Measurements from ENCODE around the gene TOB1. TPM values are rescaled to one million over a fixed set of nuclear protein-coding genes. Genes with fewer than 3 reads are reported as not detected.

The TOB1 gene
- total RNA-seq, 1 donor from 2014 or later, result 15.5 TPM

- H3K27me3 Mint-ChIP-seq (ENCODE audit: unreplicated experiment), result no peaks in the 10 kb centered on the region
- no peak for DNase-seq (ENCODE audit: low spot score)
- TF ChIP-seq, protein P1, sequence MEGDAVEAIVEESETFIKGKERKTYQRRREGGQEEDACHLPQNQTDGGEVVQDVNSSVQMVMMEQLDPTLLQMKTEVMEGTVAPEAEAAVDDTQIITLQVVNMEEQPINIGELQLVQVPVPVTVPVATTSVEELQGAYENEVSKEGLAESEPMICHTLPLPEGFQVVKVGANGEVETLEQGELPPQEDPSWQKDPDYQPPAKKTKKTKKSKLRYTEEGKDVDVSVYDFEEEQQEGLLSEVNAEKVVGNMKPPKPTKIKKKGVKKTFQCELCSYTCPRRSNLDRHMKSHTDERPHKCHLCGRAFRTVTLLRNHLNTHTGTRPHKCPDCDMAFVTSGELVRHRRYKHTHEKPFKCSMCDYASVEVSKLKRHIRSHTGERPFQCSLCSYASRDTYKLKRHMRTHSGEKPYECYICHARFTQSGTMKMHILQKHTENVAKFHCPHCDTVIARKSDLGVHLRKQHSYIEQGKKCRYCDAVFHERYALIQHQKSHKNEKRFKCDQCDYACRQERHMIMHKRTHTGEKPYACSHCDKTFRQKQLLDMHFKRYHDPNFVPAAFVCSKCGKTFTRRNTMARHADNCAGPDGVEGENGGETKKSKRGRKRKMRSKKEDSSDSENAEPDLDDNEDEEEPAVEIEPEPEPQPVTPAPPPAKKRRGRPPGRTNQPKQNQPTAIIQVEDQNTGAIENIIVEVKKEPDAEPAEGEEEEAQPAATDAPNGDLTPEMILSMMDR (IDR thresholded peaks at IDR 0.05; ENCODE audit: unreplicated experiment), result no peak
- H3K4me3 Mint-ChIP-seq (ENCODE audit: unreplicated experiment), result no peak overlapping the region
- no peaks in the 10 kb centered on the region for H3K9me3 Mint-ChIP-seq (ENCODE audit: unreplicated experiment)
- no peaks in the 10 kb centered on the region for H3K36me3 Mint-ChIP-seq (ENCODE audit: low read depth, unreplicated experiment)
- H3K27ac Mint-ChIP-seq (ENCODE audit: unreplicated experiment), result no peak overlapping the region
- peaks cover 6% of the 10 kb centered on the region for H3K4me1 Mint-ChIP-seq (ENCODE audit: unreplicated experiment)
These were observed 35.2 kb downstream of the TOB1 start for GRCh38 chr17:50830994-50831393.

GRCh38 chr17:50830352-50830751 lies 35.8 kb downstream of the TOB1 start:
- Mint-ChIP-seq H3K4me3 (ENCODE audit: unreplicated experiment) (no peak overlapping the region), H3K4me1 (ENCODE audit: unreplicated experiment) (peaks cover 6% of the 10 kb centered on the region), H3K27me3 (ENCODE audit: unreplicated experiment) (no peaks in the 10 kb centered on the region), H3K27ac (ENCODE audit: unreplicated experiment) (no peak overlapping the region), H3K36me3 (ENCODE audit: low read depth, unreplicated experiment) (no peaks in the 10 kb centered on the region), H3K9me3 (ENCODE audit: unreplicated experiment) (no peaks in the 10 kb centered on the region)
- no peak for DNase-seq (ENCODE audit: low spot score)
- TF ChIP-seq, protein P1 (IDR thresholded peaks at IDR 0.05; ENCODE audit: unreplicated experiment), result no peak

DNA sequence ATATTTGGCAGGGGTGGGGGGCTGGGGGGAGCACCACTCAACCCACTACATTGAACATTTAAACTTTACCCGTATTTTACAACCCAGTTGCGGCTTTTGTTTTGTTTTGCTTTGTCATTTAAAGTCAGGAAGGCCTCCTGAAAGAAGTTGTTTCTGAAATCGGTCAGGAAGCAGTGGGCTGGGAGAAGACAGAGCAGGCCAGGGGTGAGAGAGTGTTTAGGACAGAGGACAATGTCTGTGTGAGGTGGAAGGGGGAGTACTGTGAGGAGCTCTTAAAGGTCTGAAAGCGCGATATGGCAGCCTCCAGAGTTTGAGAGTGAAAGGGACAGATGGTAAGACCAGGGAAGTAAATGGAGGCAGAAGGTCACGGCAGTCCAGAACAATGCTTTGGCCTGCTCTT lies 36.8 kb downstream of the TOB1 start:
- no peaks in the 10 kb centered on the region for H3K9me3 Mint-ChIP-seq (ENCODE audit: unreplicated experiment)

GRCh38 chr17:50828508-50829170 lies 37.5 kb downstream of the TOB1 start:
- no peaks in the 10 kb centered on the region for H3K9me3 Mint-ChIP-seq (ENCODE audit: unreplicated experiment)
- no peaks in the 10 kb centered on the region for H3K36me3 Mint-ChIP-seq (ENCODE audit: low read depth, unreplicated experiment)

More for the DNA sequence above, 36.8 kb downstream of the TOB1 start:
- DNase-seq (ENCODE audit: low spot score), result no peak
- H3K4me1 Mint-ChIP-seq (ENCODE audit: unreplicated experiment), result peaks cover 6% of the 10 kb centered on the region
- no peaks in the 10 kb centered on the region for H3K36me3 Mint-ChIP-seq (ENCODE audit: low read depth, unreplicated experiment)
- TF ChIP-seq, protein P1 (IDR thresholded peaks at IDR 0.05; ENCODE audit: unreplicated experiment), result no peak
- H3K27ac Mint-ChIP-seq (ENCODE audit: unreplicated experiment), result no peak overlapping the region
- no peak overlapping the region for H3K4me3 Mint-ChIP-seq (ENCODE audit: unreplicated experiment)
- no peaks in the 10 kb centered on the region for H3K27me3 Mint-ChIP-seq (ENCODE audit: unreplicated experiment)

GRCh38 chr17:50825188-50825587 lies 41.0 kb downstream of the TOB1 start:
- Mint-ChIP-seq H3K4me3 (ENCODE audit: unreplicated experiment) (no peak overlapping the region), H3K9me3 (ENCODE audit: unreplicated experiment) (no peaks in the 10 kb centered on the region), H3K27me3 (ENCODE audit: unreplicated experiment) (peaks cover 4% of the 10 kb centered on the region), H3K4me1 (ENCODE audit: unreplicated experiment) (peaks cover 6% of the 10 kb centered on the region), H3K27ac (ENCODE audit: unreplicated experiment) (no peak overlapping the region), H3K36me3 (ENCODE audit: low read depth, unreplicated experiment) (no peaks in the 10 kb centered on the region)
- no peak for DNase-seq (ENCODE audit: low spot score)
- TF ChIP-seq, protein P1 (IDR thresholded peaks at IDR 0.05; ENCODE audit: unreplicated experiment), result no peak

More at GRCh38 chr17:50828508-50829170, 37.5 kb downstream of the TOB1 start:
- H3K4me3 Mint-ChIP-seq (ENCODE audit: unreplicated experiment), result no peak overlapping the region
- H3K27me3 Mint-ChIP-seq (ENCODE audit: unreplicated experiment), result no peaks in the 10 kb centered on the region
- no peak overlapping the region for H3K27ac Mint-ChIP-seq (ENCODE audit: unreplicated experiment)
- DNase-seq (ENCODE audit: low spot score), result no peak
- peaks cover 6% of the 10 kb centered on the region for H3K4me1 Mint-ChIP-seq (ENCODE audit: unreplicated experiment)
- TF ChIP-seq, protein P1 (IDR thresholded peaks at IDR 0.05; ENCODE audit: unreplicated experiment), result no peak
